Prostate gland (tissue), 2 donors: ENCODE results near the gene MINDY1.

Source experiments
- CTCF ChIP-seq, 4 experiments: fragments of 200-600 bp in 2 of 4; fragments of 450-650 bp in 2 of 4; sonication (generic) in 2 of 4; IDR thresholded peaks; 1 replicate in 3 of 4; 2 replicates in 1 of 4; pipeline ENCODE4 v1.5.1; 2016 to 2019; ENCODE audit warnings: antibody characterized with exemption in 4 of 4, mild to moderate bottlenecking in 2 of 4, moderate library complexity in 2 of 4
- POLR2A ChIP-seq: fragments of 450-650 bp; IDR thresholded peaks from one replicate; pipeline ENCODE4 v1.6.1; 2016; ENCODE audit warnings: antibody characterized with exemption, mild to moderate bottlenecking

GRCh38 chr1:150957666-150958065 is 49.0 kb downstream of the MINDY1 start:
- TF ChIP-seq CTCF (IDR thresholded peaks at IDR 0.05) (no peak), POLR2A (no peak)
